ENCODE results near the gene ZNF182. TPM values are rescaled to one million over a fixed set of nuclear protein-coding genes. Genes with fewer than 3 reads are reported as not detected.

The ZNF182 gene
- total and polyA plus RNA-seq, 9 of the 15 experiments (the other 6 are each of a cell fraction or from before 2014, with no cell fraction given) = 0.59 to 5.0 (median 3.9) TPM

DNA sequence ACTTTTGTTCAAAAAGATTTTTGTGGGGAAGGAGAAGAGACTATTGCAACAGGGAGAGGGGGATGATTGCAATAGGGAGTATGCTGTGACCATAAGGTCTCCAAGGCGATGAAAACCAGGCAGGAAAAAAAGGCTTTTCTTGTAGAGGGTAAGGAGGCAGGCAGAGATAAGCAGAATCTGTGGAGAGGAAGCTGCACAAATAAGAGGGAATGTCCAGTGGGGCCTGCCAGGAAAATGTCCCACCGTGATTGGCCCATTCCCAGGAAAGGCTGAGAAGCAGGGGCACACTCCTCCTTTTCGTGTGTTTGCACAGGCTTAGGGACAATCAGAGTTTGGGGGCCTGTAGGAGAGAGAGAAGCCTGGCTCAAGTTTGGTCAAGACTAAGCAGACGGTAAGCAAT, 32.1 kb upstream of the ZNF182 start:
- Histone ChIP-seq H3K4me3 (no peak overlapping the region), H3K27ac (ENCODE audit: extremely low read depth, low read depth, low read length) (no peak overlapping the region), H3K9me1 (ENCODE audit: control insufficient read depth, insufficient read depth, low read length) (no peaks in the 10 kb centered on the region), H3K36me3 (ENCODE audit: control insufficient read depth, insufficient read depth, low read length) (no peaks in the 10 kb centered on the region), H3K9ac (ENCODE audit: insufficient read depth in 1 of 2, low read depth in 2 of 2, low read length in 2 of 2) (no peak overlapping the region), H3K4me2 (ENCODE audit: insufficient read depth, low read length) (no peak overlapping the region), H3K4me1 (replicated peaks in 1 of 2; ENCODE audit: control insufficient read depth in 2 of 2, insufficient read depth in 2 of 2, low read length in 2 of 2) (no peaks in the 10 kb centered on the region), H2AFZ (ENCODE audit: low read depth, low read length) (no peak overlapping the region), H3K9me3 (replicated peaks; ENCODE audit: control insufficient read depth, insufficient read depth, low read depth, low read length) (no peaks in the 10 kb centered on the region), H4K20me1 (replicated peaks; ENCODE audit: control insufficient read depth, insufficient read depth, low read length) (no peaks in the 10 kb centered on the region), H3K79me2 (ENCODE audit: control insufficient read depth, insufficient read depth, low read length) (no peaks in the 10 kb centered on the region), H3K27me3 (ENCODE audit: control insufficient read depth in 2 of 2, insufficient read depth in 2 of 2, low read length in 2 of 2) (peaks cover 0 to 5% of the 10 kb centered on the region in 2 experiments; a peak in 2 of 5 replicates)
- intact Hi-C loops (cut with micrococcal nuclease) = no loop called here
- no peak for ATAC-seq
- no peak for FAIRE-seq
- CTCF ChIA-PET (ENCODE audit: low intra/inter-chr PET ratio) = no interaction called here
- POLR2A ChIA-PET = no interaction called here
- no TSS peak for BruUV-seq (replicated peaks)
- in situ Hi-C loops (cut with MboI) = loop anchor here (25.0 kb wide), 1 partner anchor 524 kb away; no protein-coding TSS in a partner anchor
- TF ChIP-seq SP1 (CRISPR knock-in tag; IDR thresholded peaks at IDR 0.05) = no peak
- TF ChIP-seq LEF1 (IDR thresholded peaks at IDR 0.05) = no peak
- TF ChIP-seq, protein P1, sequence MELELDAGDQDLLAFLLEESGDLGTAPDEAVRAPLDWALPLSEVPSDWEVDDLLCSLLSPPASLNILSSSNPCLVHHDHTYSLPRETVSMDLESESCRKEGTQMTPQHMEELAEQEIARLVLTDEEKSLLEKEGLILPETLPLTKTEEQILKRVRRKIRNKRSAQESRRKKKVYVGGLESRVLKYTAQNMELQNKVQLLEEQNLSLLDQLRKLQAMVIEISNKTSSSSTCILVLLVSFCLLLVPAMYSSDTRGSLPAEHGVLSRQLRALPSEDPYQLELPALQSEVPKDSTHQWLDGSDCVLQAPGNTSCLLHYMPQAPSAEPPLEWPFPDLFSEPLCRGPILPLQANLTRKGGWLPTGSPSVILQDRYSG (tag; conservative IDR thresholded peaks at IDR 0.05; ENCODE audit: low read depth) = no peak
- no peak for TF ChIP-seq FOXJ2 (tag; IDR thresholded peaks at IDR 0.05)
- no peak for TF ChIP-seq MTA3 (IDR thresholded peaks at IDR 0.05; ENCODE audit: borderline replicate concordance)
- TF ChIP-seq, protein P2, sequence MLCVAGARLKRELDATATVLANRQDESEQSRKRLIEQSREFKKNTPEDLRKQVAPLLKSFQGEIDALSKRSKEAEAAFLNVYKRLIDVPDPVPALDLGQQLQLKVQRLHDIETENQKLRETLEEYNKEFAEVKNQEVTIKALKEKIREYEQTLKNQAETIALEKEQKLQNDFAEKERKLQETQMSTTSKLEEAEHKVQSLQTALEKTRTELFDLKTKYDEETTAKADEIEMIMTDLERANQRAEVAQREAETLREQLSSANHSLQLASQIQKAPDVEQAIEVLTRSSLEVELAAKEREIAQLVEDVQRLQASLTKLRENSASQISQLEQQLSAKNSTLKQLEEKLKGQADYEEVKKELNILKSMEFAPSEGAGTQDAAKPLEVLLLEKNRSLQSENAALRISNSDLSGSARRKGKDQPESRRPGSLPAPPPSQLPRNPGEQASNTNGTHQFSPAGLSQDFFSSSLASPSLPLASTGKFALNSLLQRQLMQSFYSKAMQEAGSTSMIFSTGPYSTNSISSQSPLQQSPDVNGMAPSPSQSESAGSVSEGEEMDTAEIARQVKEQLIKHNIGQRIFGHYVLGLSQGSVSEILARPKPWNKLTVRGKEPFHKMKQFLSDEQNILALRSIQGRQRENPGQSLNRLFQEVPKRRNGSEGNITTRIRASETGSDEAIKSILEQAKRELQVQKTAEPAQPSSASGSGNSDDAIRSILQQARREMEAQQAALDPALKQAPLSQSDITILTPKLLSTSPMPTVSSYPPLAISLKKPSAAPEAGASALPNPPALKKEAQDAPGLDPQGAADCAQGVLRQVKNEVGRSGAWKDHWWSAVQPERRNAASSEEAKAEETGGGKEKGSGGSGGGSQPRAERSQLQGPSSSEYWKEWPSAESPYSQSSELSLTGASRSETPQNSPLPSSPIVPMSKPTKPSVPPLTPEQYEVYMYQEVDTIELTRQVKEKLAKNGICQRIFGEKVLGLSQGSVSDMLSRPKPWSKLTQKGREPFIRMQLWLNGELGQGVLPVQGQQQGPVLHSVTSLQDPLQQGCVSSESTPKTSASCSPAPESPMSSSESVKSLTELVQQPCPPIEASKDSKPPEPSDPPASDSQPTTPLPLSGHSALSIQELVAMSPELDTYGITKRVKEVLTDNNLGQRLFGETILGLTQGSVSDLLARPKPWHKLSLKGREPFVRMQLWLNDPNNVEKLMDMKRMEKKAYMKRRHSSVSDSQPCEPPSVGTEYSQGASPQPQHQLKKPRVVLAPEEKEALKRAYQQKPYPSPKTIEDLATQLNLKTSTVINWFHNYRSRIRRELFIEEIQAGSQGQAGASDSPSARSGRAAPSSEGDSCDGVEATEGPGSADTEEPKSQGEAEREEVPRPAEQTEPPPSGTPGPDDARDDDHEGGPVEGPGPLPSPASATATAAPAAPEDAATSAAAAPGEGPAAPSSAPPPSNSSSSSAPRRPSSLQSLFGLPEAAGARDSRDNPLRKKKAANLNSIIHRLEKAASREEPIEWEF (CRISPR knock-in tag; IDR thresholded peaks at IDR 0.05) = no peak
- no peak for TF ChIP-seq MTF1 (CRISPR knock-in tag; IDR thresholded peaks at IDR 0.05; ENCODE audit: borderline replicate concordance)
- no peak for TF ChIP-seq HNRNPL (IDR thresholded peaks at IDR 0.05; ENCODE audit: low read depth, low read length)
- TF ChIP-seq, protein P3, sequence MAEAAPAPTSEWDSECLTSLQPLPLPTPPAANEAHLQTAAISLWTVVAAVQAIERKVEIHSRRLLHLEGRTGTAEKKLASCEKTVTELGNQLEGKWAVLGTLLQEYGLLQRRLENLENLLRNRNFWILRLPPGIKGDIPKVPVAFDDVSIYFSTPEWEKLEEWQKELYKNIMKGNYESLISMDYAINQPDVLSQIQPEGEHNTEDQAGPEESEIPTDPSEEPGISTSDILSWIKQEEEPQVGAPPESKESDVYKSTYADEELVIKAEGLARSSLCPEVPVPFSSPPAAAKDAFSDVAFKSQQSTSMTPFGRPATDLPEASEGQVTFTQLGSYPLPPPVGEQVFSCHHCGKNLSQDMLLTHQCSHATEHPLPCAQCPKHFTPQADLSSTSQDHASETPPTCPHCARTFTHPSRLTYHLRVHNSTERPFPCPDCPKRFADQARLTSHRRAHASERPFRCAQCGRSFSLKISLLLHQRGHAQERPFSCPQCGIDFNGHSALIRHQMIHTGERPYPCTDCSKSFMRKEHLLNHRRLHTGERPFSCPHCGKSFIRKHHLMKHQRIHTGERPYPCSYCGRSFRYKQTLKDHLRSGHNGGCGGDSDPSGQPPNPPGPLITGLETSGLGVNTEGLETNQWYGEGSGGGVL (CRISPR knock-in tag; IDR thresholded peaks at IDR 0.05) = no peak
- no peak for TF ChIP-seq MCM7 (IDR thresholded peaks at IDR 0.05)
- DNase-seq (ENCODE audit: extremely low read depth in 1 of 4, low spot score in 3 of 4) = no peak
- 5% methylated on average over 3 of the region's 4 CpGs for WGBS (ENCODE audit: insufficient coverage, low coverage, missing lambda C conversion rate)

Data from K562 (cell line).